CD14-positive monocyte (primary cell): ENCODE results near the gene CST4. TPM values are rescaled to one million over a fixed set of nuclear protein-coding genes. Genes with fewer than 3 reads are reported as not detected.

ENCODE experiments used
- DNase-seq, 3 donors: peaks; one replicate each; pipeline ENCODE4 v3.0.0-alpha.2; 2011 to 2022
- H2AFZ ChIP-seq: 2 replicates; pipeline ENCODE4 v1.6.0; 2012; ENCODE audit warnings: mild to moderate bottlenecking, low read depth, low read length, inconsistent platforms; ENCODE audit not compliant: insufficient read depth, poor library complexity, severe bottlenecking
- H3K27ac ChIP-seq, 2 donors: 1 replicate in 1 of 2; 2 replicates in 1 of 2; pipeline ENCODE4 v1.5.1; 2012 to 2013; ENCODE audit warnings: low read length in 2 of 2, control low read depth in 1 of 2, inconsistent platforms in 1 of 2, low read depth in 1 of 2, mild to moderate bottlenecking in 1 of 2
- H3K27me3 ChIP-seq, 2 donors: one replicate each; pipeline versions ENCODE4 v1.6.0 to v1.6.1; 2011 to 2013; ENCODE audit warnings: low read length in 2 of 2; ENCODE audit not compliant: control insufficient read depth in 2 of 2, insufficient read depth in 2 of 2
- H3K36me3 ChIP-seq, 2 donors: replicated peaks in 1 of 2; 1 replicate in 1 of 2; 2 replicates in 1 of 2; pipeline versions ENCODE4 v1.5.1 to v1.6.1; 2012 to 2013; ENCODE audit warnings: low read length in 2 of 2, control low read depth in 1 of 2, inconsistent platforms in 1 of 2, mild to moderate bottlenecking in 1 of 2; ENCODE audit not compliant: insufficient read depth in 2 of 2, control insufficient read depth in 1 of 2
- H3K4me1 ChIP-seq, 2 donors: 1 replicate in 1 of 2; 2 replicates in 1 of 2; pipeline versions ENCODE4 v1.5.1 to v1.6.1; 2012 to 2013; ENCODE audit warnings: low read length in 2 of 2, control low read depth in 1 of 2, inconsistent platforms in 1 of 2, mild to moderate bottlenecking in 1 of 2, moderate library complexity in 1 of 2; ENCODE audit not compliant: insufficient read depth in 2 of 2, control insufficient read depth in 1 of 2
- H3K4me2 ChIP-seq: replicated peaks from 2 replicates; pipeline ENCODE3; 2012; ENCODE audit warnings: low read length, moderate library complexity, mild to moderate bottlenecking; ENCODE audit not compliant: poor library complexity, severe bottlenecking; ENCODE audit errors: extremely low read depth
- H3K4me3 ChIP-seq, 3 experiments: fragments of 200-600 bp in 1 of 3; sonication (generic) in 1 of 3; replicated peaks in 1 of 3; 1 replicate in 2 of 3; 2 replicates in 1 of 3; pipeline ENCODE4 v1.5.1; 2011 to 2013; ENCODE audit warnings: low read length in 3 of 3, mild to moderate bottlenecking in 3 of 3, control low read depth in 2 of 3, low read depth in 2 of 3, inconsistent platforms in 1 of 3, moderate library complexity in 1 of 3
- H3K79me2 ChIP-seq: 2 replicates; pipeline ENCODE4 v1.6.0; 2012; ENCODE audit warnings: mild to moderate bottlenecking, control low read depth, inconsistent platforms, low read length, moderate library complexity; ENCODE audit not compliant: insufficient read depth
- H3K9ac ChIP-seq: 2 replicates; pipeline ENCODE4 v1.6.0; 2017; ENCODE audit warnings: low read length, mild to moderate bottlenecking; ENCODE audit not compliant: insufficient read depth, poor library complexity, severe bottlenecking
- H3K9me3 ChIP-seq, 2 donors: replicated peaks in 1 of 2; 1 replicate in 1 of 2; 2 replicates in 1 of 2; pipeline versions ENCODE4 v1.5.1 to v1.6.1; 2012 to 2013; ENCODE audit warnings: low read length in 2 of 2, control low read depth in 1 of 2; ENCODE audit not compliant: control insufficient read depth in 1 of 2, insufficient read depth in 1 of 2
- H4K20me1 ChIP-seq: 2 replicates; pipeline ENCODE4 v1.6.0; 2012; ENCODE audit warnings: mild to moderate bottlenecking, low read length, control low read depth, moderate library complexity; ENCODE audit not compliant: insufficient read depth
- H3K27ac Mint-ChIP-seq, 7 donors: one replicate each; pipeline ENCODE4 v1.8.0; 2020; ENCODE audit warnings: mild to moderate bottlenecking in 7 of 7, mixed read lengths in 7 of 7, moderate library complexity in 6 of 7, inconsistent platforms in 2 of 7
- H3K27me3 Mint-ChIP-seq, 3 donors: one replicate each; pipeline ENCODE4 v1.8.0; 2021 to 2022; ENCODE audit warnings: low read depth in 3 of 3, mild to moderate bottlenecking in 3 of 3, mixed read lengths in 3 of 3, moderate library complexity in 3 of 3, inconsistent platforms in 1 of 3
- H3K36me3 Mint-ChIP-seq, 2 donors: one replicate each; pipeline ENCODE4 v1.8.0; 2020; ENCODE audit warnings: mixed read lengths in 2 of 2, inconsistent platforms in 1 of 2, mild to moderate bottlenecking in 1 of 2
- H3K4me1 Mint-ChIP-seq: one replicate; pipeline ENCODE4 v1.8.0; 2020; ENCODE audit warnings: mild to moderate bottlenecking, mixed read lengths
- H3K4me3 Mint-ChIP-seq, 2 donors: one replicate each; pipeline ENCODE4 v1.8.0; 2020; ENCODE audit warnings: mild to moderate bottlenecking in 2 of 2, mixed read lengths in 2 of 2, moderate library complexity in 1 of 2
- H3K9me3 Mint-ChIP-seq, 7 donors: one replicate each; pipeline ENCODE4 v1.8.0; 2020 to 2022; ENCODE audit warnings: mixed read lengths in 7 of 7, mild to moderate bottlenecking in 6 of 7, moderate library complexity in 6 of 7, inconsistent platforms in 2 of 7
- CTCF ChIP-seq: fragments of 200-600 bp; IDR thresholded peaks from one replicate; pipeline ENCODE4 v1.8.0; 2022; ENCODE audit warnings: antibody characterized with exemption, mild to moderate bottlenecking
- WGBS: methylation state at CpG from one replicate; pipeline ENCODE4 v1.1.5; 2013; ENCODE audit warnings: missing lambda C conversion rate; ENCODE audit not compliant: insufficient coverage; 5-methylcytosine and 5-hydroxymethylcytosine counted together
- intact Hi-C, 2 donors: fragments of 100-400 bp; cut with micrococcal nuclease; formaldehyde crosslinking; loops; one replicate each; pipeline versions ENCODE4 v1.15.0 to v1.15.1; 2023
- polyA plus RNA-seq, 3 donors: library from polyadenylated mRNA; depleted of rRNA in 1 of 3; unstranded in 2 of 3; stranded (reverse) in 1 of 3; fragments of 300-500 nt in 2 of 3; fragments of >200 nt in 1 of 3; fragmentation: Illumina TruSeq in 2 of 3; gene quantifications; 1 replicate in 2 of 3; 2 replicates in 1 of 3; pipeline ENCODE4 v1.2.3, GENCODE V29; 2012 to 2021

CST4 gene
- polyA plus RNA-seq, 3 donors, result not detected

- no peaks in the 10 kb centered on the region for H3K27me3 ChIP-seq
Observed at GRCh38 chr20:23727016-23727415, 38.2 kb upstream of the CST4 start.

DNA sequence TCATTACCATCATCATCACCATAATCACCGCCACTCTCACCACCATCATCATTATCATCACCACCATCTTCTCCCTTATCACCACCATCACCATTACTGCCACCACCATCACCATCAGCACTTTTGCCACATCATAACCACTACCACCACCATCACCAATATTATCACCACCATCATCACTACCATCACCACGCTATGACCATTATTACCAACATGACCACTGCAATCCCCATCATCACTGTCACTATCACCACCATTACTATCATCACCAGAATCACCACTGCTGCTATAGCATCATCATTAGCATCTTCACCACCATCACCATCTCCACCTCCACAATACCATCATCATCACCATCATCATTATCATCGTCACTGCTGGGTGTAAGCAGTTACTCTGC is 36.3 kb upstream of the CST4 start:
- Histone ChIP-seq H3K4me1 (no peaks in the 10 kb centered on the region), H3K79me2 (no peaks in the 10 kb centered on the region), H3K36me3 (no peaks in the 10 kb centered on the region), H3K27ac (no peak overlapping the region), H3K4me3 (no peak overlapping the region), H4K20me1 (no peaks in the 10 kb centered on the region), H3K27me3 (no peaks in the 10 kb centered on the region), H3K4me2 (no peak overlapping the region), H2AFZ (no peak overlapping the region), H3K9me3 (no peaks in the 10 kb centered on the region), H3K9ac (no peak overlapping the region)
- 94% methylated on average over 2 of the region's 3 CpGs for WGBS
- no peak for TF ChIP-seq CTCF
- Mint-ChIP-seq H3K4me1 (no peaks in the 10 kb centered on the region), H3K27me3 (peaks cover 2 to 6% (median 3%) of the 10 kb centered on the region in 3 donors), H3K4me3 (no peak overlapping the region), H3K9me3 (peaks cover 0 to 1% (median 0%) of the 10 kb centered on the region in 7 donors), H3K36me3 (no peaks in the 10 kb centered on the region), H3K27ac (no peak overlapping the region)
- DNase-seq, result no peak
- intact Hi-C loops, result no loop called here

More at GRCh38 chr20:23727016-23727415, 38.2 kb upstream of the CST4 start:
- peaks cover 0 to 1% (median 0%) of the 10 kb centered on the region in 7 donors for H3K9me3 Mint-ChIP-seq
- H3K27ac ChIP-seq, result no peak overlapping the region
- no peak overlapping the region for H3K4me3 Mint-ChIP-seq
- 67% methylated on average over 1 of the region's 3 CpGs for WGBS
- DNase-seq, result no peak
- no peaks in the 10 kb centered on the region for H3K36me3 Mint-ChIP-seq
- H3K4me1 ChIP-seq, result no peaks in the 10 kb centered on the region
- H3K9me3 ChIP-seq, result no peaks in the 10 kb centered on the region
- H3K79me2 ChIP-seq, result no peaks in the 10 kb centered on the region
- intact Hi-C loops, result no loop called here
- H3K4me1 Mint-ChIP-seq, result no peaks in the 10 kb centered on the region
- no peak for TF ChIP-seq CTCF
- H2AFZ ChIP-seq, result no peak overlapping the region
- H3K27me3 Mint-ChIP-seq, result peaks cover 2 to 6% (median 6%) of the 10 kb centered on the region in 3 donors
- no peak overlapping the region for H3K4me2 ChIP-seq
- no peaks in the 10 kb centered on the region for H3K36me3 ChIP-seq
- no peak overlapping the region for H3K4me3 ChIP-seq
- H3K27ac Mint-ChIP-seq, result no peak overlapping the region
- H3K9ac ChIP-seq, result no peak overlapping the region
- no peaks in the 10 kb centered on the region for H4K20me1 ChIP-seq
